Measurements from ENCODE around the gene PLEKHN1. TPM values are rescaled to one million over a fixed set of nuclear protein-coding genes. Genes with fewer than 3 reads are reported as not detected.

The PLEKHN1 gene
- total and polyA plus RNA-seq, 8 donors = 0.29 to 29.2 (median 1.7) TPM; not detected in 2

DNA sequence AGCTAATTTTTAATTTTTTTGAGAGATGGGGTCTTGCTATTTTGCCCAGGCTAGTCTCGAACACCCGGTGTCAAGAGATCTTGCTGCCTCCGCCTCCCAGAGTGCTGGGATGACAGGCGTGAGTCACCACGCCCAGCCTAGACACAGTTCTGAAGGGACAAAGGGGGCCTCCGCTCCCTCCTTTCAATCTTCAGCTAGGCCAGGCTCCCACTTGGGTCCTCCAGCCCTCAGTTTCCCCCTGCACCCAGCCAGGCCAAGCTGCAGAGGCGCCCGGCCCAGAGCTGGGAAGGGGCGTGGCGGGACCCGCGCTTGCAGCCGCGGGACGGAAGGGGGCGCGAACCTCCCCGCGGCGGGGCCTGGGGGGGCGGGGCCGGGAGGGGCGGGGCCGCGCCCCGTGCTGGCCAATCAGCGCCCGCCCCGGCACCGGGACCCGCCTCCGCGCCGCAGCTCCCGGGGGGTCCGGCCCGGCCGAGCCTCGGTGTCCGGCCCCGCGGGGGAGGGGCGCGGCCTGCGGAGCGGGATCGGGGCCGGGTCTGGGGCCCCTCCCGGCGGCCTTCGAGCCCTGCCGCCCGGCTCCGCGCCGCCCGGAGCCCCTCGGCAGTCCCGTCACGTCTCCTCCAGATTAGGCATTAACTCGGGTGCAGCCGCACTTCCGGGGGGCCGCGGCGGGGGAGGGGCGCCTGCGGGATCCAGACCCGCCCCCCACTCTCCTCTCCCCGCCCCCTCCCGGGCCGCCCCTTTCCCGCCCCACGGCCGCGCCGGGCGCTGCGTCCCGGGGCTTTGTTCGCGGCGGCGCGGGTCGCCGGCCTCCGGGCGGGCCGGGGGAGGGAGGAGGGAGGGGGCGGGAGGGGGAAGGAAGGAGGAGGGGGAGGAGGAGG is 53.1 kb downstream of the PLEKHN1 start:
- Histone ChIP-seq H3K27ac (peak overlapping the region; percentile 88 to 98 (median 90)), H3K36me3 (no peaks in the 10 kb centered on the region), H3K9me3 (no peaks in the 10 kb centered on the region), H3K4me3 (peak overlapping the region; percentile 75 to 89 (median 77)), H3K27me3 (peaks cover 0 to 22% (median 7%) of the 10 kb centered on the region in 3 donors), H3K4me1 (peaks cover 29 to 63% (median 49%) of the 10 kb centered on the region in 4 donors)
- intact Hi-C loops (cut with DNase I; ENCODE audit: low total_unique reads) = no loop called here
- peak in 1 of 3 donors; percentile 19 for TF ChIP-seq POLR2AphosphoS5 (IDR thresholded peaks at IDR 0.05)
- peak in 5 of 7 experiments; percentile 14 to 81 (median 62) for TF ChIP-seq CTCF (IDR thresholded peaks at IDR 0.05)
- no peak for TF ChIP-seq EP300 (IDR thresholded peaks at IDR 0.05)
- no peak for TF ChIP-seq POLR2A (IDR thresholded peaks at IDR 0.05)
- WGBS, 5 donors = 2 to 7% (median 3%) methylated on average over 8 to 83 of the region's 91 CpGs
- DNase-seq = peak; percentile 88 to 96

DNA sequence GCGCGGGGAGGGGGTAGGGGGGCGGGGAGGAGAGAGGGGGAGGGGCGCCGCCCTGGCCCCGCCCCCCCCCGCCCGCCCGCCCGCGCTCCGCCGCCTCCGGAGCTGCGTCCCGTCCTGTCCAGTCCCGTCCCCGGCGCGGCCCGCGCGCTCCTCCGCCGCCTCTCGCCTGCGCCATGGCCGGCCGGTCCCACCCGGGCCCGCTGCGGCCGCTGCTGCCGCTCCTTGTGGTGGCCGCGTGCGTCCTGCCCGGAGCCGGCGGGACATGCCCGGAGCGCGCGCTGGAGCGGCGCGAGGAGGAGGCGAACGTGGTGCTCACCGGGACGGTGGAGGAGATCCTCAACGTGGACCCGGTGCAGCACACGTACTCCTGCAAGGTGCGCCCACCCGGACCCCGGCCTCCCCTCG is 53.7 kb downstream of the PLEKHN1 start, which contains the start of gene AGRN:
Gene AGRN, plus strand, starts transcription at position 121 of the 405 bp plus-strand sequence. Its CDS starts 53 bp downstream, at position 174.
- DNase-seq = peak in 1 of 2 donors; percentile 78
- peaks cover 0 to 22% (median 7%) of the 10 kb centered on the region in 3 donors for H3K27me3 ChIP-seq
- no peak for TF ChIP-seq EP300 (IDR thresholded peaks at IDR 0.05)
- peak in 1 of 3 donors; percentile 14 for TF ChIP-seq POLR2AphosphoS5 (IDR thresholded peaks at IDR 0.05)
- H3K27ac ChIP-seq = peak within 1 kb of the TSS; percentile 88 to 98 (median 90)
- H3K4me1 ChIP-seq = peaks cover 34 to 63% (median 49%) of the 10 kb centered on the region in 4 donors
- intact Hi-C loops (cut with DNase I; ENCODE audit: low total_unique reads) = no loop called here
- no peaks in the 10 kb centered on the region for H3K9me3 ChIP-seq
- WGBS, 5 donors = 0 to 1% (median 0%) methylated on average over 15 to 51 of the region's 58 CpGs; no CpG with 5 or more reads in 1 of the 5 donors
- H3K4me3 ChIP-seq = peak within 1 kb of the TSS; percentile 75 to 89 (median 77)
- H3K36me3 ChIP-seq = no peaks in the 10 kb centered on the region

DNA sequence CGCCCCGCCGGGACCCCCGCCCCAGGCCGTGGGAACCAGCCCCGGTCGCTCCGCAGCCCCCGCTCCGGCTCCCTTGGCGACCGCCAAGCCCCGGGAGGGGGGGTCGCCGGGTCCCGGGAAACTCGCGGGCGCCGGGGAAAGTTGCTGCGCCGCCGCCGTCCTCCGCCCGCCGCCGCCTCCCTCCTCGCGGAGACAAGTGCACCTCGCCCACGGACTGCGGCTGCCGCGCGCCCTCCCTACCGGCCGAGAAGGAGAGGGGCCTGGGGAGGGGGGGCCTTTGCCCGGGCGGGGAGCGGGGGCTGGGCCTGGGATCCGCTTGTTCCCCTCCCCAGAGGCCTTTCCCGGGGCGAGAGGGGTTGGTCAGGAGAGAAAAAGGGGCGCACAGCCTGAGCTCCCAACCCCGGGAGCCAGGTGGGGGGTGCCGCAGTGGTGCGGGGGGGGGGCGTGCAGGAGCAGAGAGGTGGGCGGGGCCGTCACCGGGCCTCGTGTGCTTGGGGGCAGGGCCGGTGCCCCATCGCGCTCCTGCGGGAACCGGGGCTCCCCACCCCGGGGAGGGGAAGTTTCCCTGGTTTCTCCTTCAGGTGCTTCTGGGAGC is 54.2 kb downstream of the PLEKHN1 start:
- Histone ChIP-seq H3K9me3 (no peaks in the 10 kb centered on the region), H3K4me1 (peaks cover 39 to 63% (median 53%) of the 10 kb centered on the region in 4 donors), H3K27me3 (peaks cover 0 to 22% (median 7%) of the 10 kb centered on the region in 3 donors), H3K4me3 (peak overlapping the region; percentile 75 to 89 (median 77)), H3K27ac (peak overlapping the region; percentile 34 to 98 (median 90)), H3K36me3 (no peaks in the 10 kb centered on the region)
- intact Hi-C loops (cut with DNase I; ENCODE audit: low total_unique reads) = no loop called here
- 0 to 2% (median 1%) methylated on average over 7 to 54 of the region's 59 CpGs for WGBS, 5 donors
- DNase-seq = peak in 1 of 2 donors; percentile 69
- TF ChIP-seq POLR2A (IDR thresholded peaks at IDR 0.05) (no peak), POLR2AphosphoS5 (IDR thresholded peaks at IDR 0.05) (no peak), EP300 (IDR thresholded peaks at IDR 0.05) (no peak), CTCF (IDR thresholded peaks at IDR 0.05) (no peak)

GRCh38 chr1:1021010-1021919 is 55.0 kb downstream of the PLEKHN1 start:
- H3K4me3 ChIP-seq = peak overlapping the region; percentile 75 to 89 (median 77)
- TF ChIP-seq POLR2A (IDR thresholded peaks at IDR 0.05) (no peak), CTCF (IDR thresholded peaks at IDR 0.05) (no peak), POLR2AphosphoS5 (IDR thresholded peaks at IDR 0.05) (no peak), EP300 (IDR thresholded peaks at IDR 0.05) (no peak)
- peak; percentile 80 to 93 for DNase-seq

More at GRCh38 chr1:1021010-1021919, 55.0 kb downstream of the PLEKHN1 start:
- 5 to 22% (median 14%) methylated on average over 18 to 33 of the region's 33 CpGs for whole genome bisulfite sequencing, 5 donors
- Histone ChIP-seq H3K9me3 (no peaks in the 10 kb centered on the region), H3K4me1 (peaks cover 40 to 70% (median 53%) of the 10 kb centered on the region in 4 donors), H3K36me3 (peaks cover 0 to under 1% (median 0%) of the 10 kb centered on the region in 4 donors), H3K27ac (peak overlapping the region; percentile 34 to 98 (median 90)), H3K27me3 (peaks cover 0 to 22% (median 7%) of the 10 kb centered on the region in 3 donors)
- intact Hi-C loops (cut with DNase I; ENCODE audit: low total_unique reads) = no loop called here
